MM.1S (cell line): ENCODE data around the gene DLX1.

ENCODE experiments used
- CTCF ChIP-seq: fragments of 300-600 bp; sonication (generic); IDR thresholded peaks from 2 replicates; pipeline ENCODE4 v1.5.1; 2016; ENCODE audit warnings: antibody characterized with exemption, low read length, mixed read lengths
- EZH2 ChIP-seq: fragments of 300-600 bp; sonication (generic); optimal IDR thresholded peaks from 2 replicates; pipeline ENCODE3; 2017; ENCODE audit warnings: low read depth, mild to moderate bottlenecking, antibody characterized with exemption, low read length, mixed read lengths

DNA sequence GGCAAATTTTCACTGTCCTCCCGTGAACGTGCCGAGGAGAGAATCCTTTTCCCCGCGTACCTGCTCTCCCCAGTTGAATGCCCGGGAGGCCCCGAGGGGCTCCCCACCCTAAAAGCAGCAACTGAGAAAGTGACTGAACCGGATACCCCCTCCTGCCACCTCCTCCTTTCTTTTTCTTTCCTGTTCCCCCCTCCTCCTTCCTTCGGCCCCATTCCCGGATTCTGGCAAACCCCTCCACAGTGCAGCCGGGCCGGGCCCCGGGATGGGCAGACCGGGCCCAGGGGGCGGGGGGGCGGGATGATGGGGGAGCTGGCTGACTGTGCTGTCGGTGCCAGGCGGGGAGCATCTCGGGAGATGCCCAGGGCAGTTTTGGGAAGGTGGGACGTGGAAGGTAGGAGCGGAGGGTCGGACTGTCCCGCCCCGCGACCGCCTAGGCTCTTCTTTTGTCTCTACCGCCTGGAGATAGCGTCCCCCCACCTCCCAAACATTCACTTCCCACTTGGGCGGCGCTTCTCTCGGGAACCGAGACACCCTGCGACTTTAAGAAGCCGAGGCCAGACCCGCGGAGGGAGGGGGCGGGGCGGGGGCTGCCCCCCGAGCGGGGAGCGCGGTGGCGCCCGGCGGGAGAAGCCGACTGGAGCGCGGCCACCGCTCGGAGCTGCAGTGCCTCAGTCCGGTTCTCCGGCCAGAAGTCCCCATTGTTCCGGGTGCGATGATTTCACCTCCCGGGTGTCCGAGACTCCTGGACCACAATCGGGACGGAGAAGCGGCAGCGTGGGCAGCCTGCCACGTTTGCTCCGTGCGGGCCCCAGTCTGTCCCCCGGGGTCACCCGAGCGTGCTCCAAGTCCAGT lies 9.2 kb downstream of the DLX1 start:
- TF ChIP-seq CTCF = no peak
- TF ChIP-seq EZH2 = no peak
